Measurements from ENCODE around the gene SLC35B1. TPM values are rescaled to one million over a fixed set of nuclear protein-coding genes. Genes with fewer than 3 reads are reported as not detected.

Gene SLC35B1
- total RNA-seq, 4 donors from 2014 or later = 30.6 to 47.8 (median 43.3) TPM

DNA sequence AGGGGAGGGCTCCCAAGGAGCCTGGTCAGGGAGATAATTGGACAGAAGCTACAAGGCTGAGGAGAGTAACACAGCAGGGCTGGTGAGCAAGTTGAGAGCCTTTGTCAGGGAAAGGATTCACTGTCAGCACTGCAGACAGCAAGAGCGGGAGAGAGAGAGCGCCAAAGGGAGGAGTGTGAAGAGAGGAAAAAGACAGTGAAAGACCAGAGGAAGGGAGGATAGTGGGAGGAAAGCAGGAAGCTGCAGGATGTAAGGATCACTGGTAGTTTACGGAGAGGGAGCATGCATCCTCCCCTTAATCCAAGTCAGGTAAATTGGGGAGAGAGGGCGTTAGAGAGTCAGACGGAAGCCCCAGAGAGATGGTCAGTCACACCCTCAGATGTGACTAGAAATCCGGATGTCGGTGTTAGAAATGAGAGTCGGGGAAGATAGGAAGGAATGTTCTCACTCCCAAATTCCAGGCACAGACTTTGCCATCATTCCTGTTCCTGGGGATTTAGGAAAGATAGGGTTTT is 16.0 kb downstream of the SLC35B1 start:
- DNase-seq (ENCODE audit: low spot score) (no peak), ATAC-seq (ENCODE audit: low FRiP score) (no peak)
- TF ChIP-seq, protein P1, sequence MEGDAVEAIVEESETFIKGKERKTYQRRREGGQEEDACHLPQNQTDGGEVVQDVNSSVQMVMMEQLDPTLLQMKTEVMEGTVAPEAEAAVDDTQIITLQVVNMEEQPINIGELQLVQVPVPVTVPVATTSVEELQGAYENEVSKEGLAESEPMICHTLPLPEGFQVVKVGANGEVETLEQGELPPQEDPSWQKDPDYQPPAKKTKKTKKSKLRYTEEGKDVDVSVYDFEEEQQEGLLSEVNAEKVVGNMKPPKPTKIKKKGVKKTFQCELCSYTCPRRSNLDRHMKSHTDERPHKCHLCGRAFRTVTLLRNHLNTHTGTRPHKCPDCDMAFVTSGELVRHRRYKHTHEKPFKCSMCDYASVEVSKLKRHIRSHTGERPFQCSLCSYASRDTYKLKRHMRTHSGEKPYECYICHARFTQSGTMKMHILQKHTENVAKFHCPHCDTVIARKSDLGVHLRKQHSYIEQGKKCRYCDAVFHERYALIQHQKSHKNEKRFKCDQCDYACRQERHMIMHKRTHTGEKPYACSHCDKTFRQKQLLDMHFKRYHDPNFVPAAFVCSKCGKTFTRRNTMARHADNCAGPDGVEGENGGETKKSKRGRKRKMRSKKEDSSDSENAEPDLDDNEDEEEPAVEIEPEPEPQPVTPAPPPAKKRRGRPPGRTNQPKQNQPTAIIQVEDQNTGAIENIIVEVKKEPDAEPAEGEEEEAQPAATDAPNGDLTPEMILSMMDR (IDR thresholded peaks at IDR 0.05) = no peak

DNA sequence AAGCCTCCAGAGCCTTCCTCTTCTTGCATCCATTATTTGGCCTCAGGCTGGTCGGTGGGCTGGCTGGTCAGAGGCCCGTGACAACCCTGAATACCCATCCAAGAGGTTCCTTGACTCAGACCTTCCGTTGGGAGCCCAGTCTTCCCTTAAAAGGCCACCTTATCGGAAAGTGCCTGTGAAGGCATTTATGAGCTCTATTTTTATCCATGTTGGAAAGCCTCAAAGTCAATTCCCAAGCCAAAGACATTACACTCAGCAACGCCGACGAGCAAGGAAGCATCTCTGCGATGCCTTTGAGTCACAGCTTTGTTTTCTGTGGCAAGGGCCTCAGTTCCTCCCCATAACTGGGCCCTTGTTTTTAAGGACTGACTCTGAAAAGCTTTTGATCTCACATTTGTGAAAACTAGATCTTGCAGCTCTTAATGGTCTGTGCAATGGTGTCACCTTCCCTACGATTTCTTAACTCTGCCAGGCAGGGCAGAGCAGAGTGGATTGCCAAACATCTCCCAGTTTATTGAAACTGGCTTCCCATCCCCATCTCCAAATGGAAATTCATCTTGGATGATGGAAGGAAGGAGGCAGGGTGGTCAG is 16.6 kb downstream of the SLC35B1 start:
- no peak for DNase-seq (ENCODE audit: low spot score)
- TF ChIP-seq, protein P1 (IDR thresholded peaks at IDR 0.05) = no peak
- no peak for ATAC-seq (ENCODE audit: low FRiP score)

DNA sequence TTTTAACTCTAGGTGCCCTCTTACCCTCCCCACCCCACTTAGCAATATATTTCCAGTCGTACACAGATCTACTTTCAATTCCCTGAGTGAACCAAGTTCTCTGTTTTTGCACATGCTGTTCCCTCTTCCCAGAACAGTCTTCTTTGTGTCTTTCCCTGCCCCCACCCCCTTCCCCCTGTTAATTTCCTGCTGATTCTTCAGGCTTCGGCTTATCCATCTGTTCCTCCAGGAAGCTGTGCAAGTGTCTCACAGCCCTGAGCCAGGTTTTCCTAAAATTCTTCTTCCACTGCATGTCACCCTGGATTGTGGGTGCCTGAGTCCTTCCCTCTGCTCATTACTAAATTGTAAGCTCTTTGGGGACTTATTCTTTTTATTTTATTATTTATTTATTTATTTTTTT is 17.5 kb downstream of the SLC35B1 start:
- ATAC-seq (ENCODE audit: low FRiP score) (no peak), DNase-seq (ENCODE audit: low spot score) (no peak)
- TF ChIP-seq, protein P1 (IDR thresholded peaks at IDR 0.05) = no peak

DNA sequence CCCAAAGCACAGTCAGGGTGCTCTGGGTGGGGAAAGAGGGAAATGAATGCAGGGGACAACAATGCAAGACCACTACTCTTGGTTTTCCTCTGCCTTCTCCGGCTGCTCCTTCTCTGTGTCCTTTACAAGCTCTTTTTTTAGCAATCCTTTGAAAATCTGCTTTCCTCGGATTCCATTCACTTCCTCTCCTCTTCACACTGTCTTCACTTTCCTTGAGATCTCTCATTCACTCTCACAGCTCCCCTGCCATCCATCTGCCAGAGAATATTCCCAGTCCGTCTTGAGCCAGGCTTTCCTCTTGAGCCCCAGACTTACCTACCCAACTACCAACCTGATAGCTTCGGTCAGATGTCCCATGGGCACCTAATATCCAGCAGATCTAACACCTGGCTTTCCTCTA is 18.9 kb downstream of the SLC35B1 start:
- TF ChIP-seq, protein P1 (IDR thresholded peaks at IDR 0.05) = no peak
- DNase-seq (ENCODE audit: low spot score) (no peak), ATAC-seq (ENCODE audit: low FRiP score) (no peak)

DNA sequence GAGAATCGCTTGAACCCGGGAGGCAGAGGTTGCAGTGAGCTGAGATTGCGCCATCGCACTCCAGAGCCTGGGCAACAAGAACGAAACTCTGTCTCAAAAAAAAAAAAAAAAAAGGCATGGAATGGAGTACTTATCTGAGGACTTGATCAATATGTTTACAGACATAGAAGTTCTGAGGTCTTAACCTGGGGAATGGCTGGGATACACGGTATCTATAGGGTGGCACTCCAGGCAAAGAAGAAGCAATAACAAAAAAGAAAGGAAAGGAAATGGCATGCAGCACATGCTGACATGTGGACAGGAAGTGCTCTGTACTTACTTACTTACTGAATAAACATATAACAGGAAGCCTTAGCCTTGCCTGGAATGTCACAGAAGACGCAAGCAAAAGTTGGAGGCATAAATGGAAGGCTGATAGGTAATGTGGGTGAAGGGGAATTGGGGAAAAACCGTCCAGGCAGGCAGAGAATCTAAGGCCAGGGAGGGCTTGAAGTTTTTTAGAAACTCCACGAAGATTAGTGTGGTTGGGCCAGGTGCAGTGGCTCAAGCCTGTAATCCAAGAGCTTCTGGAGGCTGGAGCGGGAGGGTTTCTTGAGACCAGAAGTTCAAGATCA is 19.8 kb downstream of the SLC35B1 start:
- ATAC-seq (ENCODE audit: low FRiP score) (no peak), DNase-seq (ENCODE audit: low spot score) (no peak)
- TF ChIP-seq, protein P1 (IDR thresholded peaks at IDR 0.05) = no peak

DNA sequence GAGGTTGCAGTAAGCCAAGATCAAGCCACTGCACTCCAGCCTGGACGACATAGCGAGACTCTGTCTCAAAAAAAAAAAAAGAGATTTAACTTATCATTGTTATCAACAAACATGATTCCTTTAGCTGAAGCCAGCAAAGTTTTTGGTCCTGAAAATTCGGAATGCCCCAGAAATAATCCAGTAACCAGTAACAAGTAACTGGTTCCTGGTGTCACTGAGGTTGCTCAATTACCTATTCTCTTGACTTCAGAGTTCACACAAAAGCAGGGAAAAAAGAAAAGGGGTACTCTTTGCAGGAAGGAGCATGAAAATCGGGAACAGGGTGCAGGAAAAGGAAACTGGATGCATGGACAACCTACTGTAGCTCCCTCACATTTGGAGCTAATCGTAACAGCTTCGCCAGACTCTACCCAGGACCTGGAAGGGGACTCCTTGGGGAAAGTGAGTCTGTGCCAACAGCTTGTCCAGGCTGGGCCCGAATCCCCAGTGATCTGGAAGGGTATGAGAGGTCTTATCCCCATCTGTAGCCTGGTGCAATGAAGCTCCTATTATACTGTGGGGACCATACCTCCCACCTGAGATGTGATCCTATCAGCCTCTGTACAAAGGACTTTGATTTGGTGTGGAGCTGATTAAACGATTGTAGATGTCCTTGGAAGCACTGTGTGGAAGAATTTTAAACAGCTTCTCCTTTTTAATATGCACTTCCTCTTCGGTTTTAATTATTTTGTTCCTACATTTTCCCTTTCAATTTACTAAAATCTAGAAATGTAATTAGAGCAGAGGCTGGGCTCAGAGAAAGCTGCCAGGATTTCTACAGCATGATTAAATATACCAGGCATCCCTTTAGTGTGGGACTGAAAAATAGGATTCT is 26.4 kb downstream of the SLC35B1 start:
- DNase-seq (ENCODE audit: low spot score) (no peak), ATAC-seq (ENCODE audit: low FRiP score) (no peak)
- TF ChIP-seq, protein P1 (IDR thresholded peaks at IDR 0.05) = no peak
